Gastroesophageal sphincter (tissue), 3 donors: ENCODE measurements around the gene SNX32.

Experiments used
- EP300 ChIP-seq: sonication (generic); formaldehyde crosslinking; IDR thresholded peaks from one replicate; pipeline ENCODE4 v1.6.1; 2017; ENCODE audit warnings: antibody characterized with exemption, mild to moderate bottlenecking
- POLR2A ChIP-seq, 2 donors: fragments of 450-650 bp; IDR thresholded peaks; one replicate each; pipeline ENCODE4 v1.6.1; 2017; ENCODE audit warnings: antibody characterized with exemption in 2 of 2, mild to moderate bottlenecking in 2 of 2, moderate library complexity in 1 of 2
- POLR2AphosphoS5 ChIP-seq: sonication (generic); formaldehyde crosslinking; IDR thresholded peaks from one replicate; pipeline ENCODE4 v1.6.1; 2017; ENCODE audit warnings: antibody characterized with exemption
- TF ChIP-seq, protein P1 (sequence below), 4 experiments: fragments of 200-600 bp in 2 of 4; fragments of 450-650 bp in 2 of 4; sonication (generic) in 1 of 4; IDR thresholded peaks; one replicate each; pipeline ENCODE4 v1.5.1; 2017 to 2019; ENCODE audit warnings: antibody characterized with exemption in 4 of 4, mild to moderate bottlenecking in 2 of 4, moderate library complexity in 2 of 4

DNA sequence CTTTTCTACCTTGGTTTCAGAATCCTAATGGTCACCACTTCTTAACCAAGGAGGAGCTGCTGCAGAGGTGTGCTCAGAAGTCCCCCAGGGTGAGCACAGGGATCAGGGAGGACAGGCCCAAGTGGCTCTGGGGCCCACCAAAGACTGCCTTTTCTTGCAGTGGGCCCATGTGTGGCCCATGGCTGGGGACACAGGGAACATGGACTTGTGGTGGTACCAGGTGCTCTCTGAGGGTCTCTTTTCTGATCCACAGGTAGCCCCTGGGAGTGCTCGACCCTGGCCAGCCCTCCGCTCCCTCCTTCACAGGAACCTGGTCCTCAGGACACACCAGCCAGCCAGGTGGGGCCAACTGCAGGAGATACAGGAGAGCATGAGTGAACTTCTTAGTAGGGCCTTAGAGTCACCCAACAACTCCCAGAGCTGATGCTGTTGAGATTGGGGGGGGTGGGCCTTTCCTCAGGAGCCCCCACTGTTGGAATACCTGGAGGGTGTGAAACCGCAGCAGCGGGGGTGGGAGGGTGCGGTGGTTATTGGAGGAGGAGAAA is 28.5 kb downstream of the SNX32 start:
- TF ChIP-seq, protein P1, sequence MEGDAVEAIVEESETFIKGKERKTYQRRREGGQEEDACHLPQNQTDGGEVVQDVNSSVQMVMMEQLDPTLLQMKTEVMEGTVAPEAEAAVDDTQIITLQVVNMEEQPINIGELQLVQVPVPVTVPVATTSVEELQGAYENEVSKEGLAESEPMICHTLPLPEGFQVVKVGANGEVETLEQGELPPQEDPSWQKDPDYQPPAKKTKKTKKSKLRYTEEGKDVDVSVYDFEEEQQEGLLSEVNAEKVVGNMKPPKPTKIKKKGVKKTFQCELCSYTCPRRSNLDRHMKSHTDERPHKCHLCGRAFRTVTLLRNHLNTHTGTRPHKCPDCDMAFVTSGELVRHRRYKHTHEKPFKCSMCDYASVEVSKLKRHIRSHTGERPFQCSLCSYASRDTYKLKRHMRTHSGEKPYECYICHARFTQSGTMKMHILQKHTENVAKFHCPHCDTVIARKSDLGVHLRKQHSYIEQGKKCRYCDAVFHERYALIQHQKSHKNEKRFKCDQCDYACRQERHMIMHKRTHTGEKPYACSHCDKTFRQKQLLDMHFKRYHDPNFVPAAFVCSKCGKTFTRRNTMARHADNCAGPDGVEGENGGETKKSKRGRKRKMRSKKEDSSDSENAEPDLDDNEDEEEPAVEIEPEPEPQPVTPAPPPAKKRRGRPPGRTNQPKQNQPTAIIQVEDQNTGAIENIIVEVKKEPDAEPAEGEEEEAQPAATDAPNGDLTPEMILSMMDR (IDR thresholded peaks at IDR 0.05), result no peak
- TF ChIP-seq POLR2A (IDR thresholded peaks at IDR 0.05) (no peak), POLR2AphosphoS5 (no peak), EP300 (no peak)
